IPS-18a (cell line): ENCODE results near the gene PTPRC.

Source experiments
- H3K27ac ChIP-seq: one replicate; pipeline ENCODE4 v1.5.1; 2013; ENCODE audit warnings: low read length
- H3K27me3 ChIP-seq: one replicate; pipeline ENCODE4 v1.6.1; 2013; ENCODE audit warnings: mild to moderate bottlenecking, low read length; ENCODE audit not compliant: control insufficient read depth, insufficient read depth
- H3K36me3 ChIP-seq: one replicate; pipeline ENCODE4 v1.6.1; 2013; ENCODE audit warnings: low read depth, low read length; ENCODE audit not compliant: control insufficient read depth
- H3K4me1 ChIP-seq: one replicate; pipeline ENCODE4 v1.6.1; 2013; ENCODE audit warnings: low read depth, low read length; ENCODE audit not compliant: control insufficient read depth
- H3K4me3 ChIP-seq: one replicate; pipeline ENCODE4 v1.5.1; 2013; ENCODE audit warnings: low read length
- H3K9ac ChIP-seq: one replicate; pipeline ENCODE4 v1.6.1; 2013; ENCODE audit warnings: mild to moderate bottlenecking, low read length, moderate library complexity
- H3K9me3 ChIP-seq: one replicate; pipeline ENCODE4 v1.6.1; 2013; ENCODE audit warnings: low read depth, low read length; ENCODE audit not compliant: control insufficient read depth

The PTPRC gene

DNA sequence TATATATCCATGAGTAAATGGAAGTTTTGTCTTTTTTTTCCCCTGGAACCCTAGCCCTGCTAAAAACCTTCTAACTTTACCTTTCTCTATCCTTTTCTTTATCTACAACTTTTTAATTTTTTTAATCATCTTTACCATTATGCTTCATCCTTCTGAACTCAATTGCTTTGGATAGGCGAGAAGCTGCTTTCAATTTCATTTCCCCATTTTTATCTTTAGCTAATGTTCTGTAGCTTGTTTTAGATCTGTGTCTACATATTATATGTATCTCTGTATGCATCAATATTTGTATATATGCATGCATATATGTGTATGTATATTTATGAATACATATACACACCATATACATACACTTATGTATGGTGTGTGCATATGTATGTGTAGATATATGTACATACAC, 57.4 kb downstream of the PTPRC start:
- H3K9ac ChIP-seq: no peak overlapping the region
- H3K4me3 ChIP-seq: no peak overlapping the region
- peaks cover 25% of the 10 kb centered on the region for H3K4me1 ChIP-seq
- no peaks in the 10 kb centered on the region for H3K27me3 ChIP-seq
- no peaks in the 10 kb centered on the region for H3K9me3 ChIP-seq
- no peak overlapping the region for H3K27ac ChIP-seq
- no peaks in the 10 kb centered on the region for H3K36me3 ChIP-seq

DNA sequence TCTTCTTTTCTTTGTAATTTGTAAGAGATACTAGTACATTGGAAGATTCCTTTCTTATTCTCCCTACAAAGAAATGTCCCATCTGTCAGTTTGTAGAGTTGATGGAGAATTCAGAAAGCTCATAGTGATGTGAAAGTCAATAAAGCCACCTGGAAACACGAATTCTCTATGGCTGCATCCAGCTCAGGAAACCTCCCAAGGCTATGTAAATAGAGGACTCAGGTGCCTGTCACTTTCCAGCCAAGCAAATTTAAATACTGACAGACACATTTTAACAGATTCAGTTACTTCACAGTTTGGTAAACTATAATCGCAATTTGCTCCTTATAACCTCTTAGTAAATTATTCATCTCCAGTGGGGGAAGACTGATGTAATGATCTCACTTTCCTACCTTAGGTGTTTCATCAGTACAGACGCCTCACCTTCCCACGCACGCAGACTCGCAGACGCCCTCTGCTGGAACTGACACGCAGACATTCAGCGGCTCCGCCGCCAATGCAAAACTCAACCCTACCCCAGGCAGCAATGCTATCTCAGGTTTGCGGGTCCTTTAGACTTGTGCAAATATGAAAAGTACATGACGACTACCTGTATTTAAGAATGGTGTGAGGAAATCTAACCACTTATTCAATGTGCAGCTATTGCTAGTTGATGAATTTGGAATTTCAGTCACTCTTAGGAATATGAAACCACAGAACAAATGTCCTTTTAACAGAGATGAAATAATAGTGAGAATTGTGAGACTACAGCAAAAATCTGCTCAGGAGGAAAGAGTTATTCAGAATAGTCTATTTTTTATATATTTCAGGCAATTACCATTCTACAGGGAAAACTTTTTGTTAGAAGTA, 60.6 kb downstream of the PTPRC start:
- no peaks in the 10 kb centered on the region for H3K36me3 ChIP-seq
- H3K4me1 ChIP-seq: peaks cover 42% of the 10 kb centered on the region
- no peaks in the 10 kb centered on the region for H3K27me3 ChIP-seq
- H3K9ac ChIP-seq: no peak overlapping the region
- H3K4me3 ChIP-seq: peak overlapping the region; percentile 5
- no peak overlapping the region for H3K27ac ChIP-seq
- H3K9me3 ChIP-seq: no peaks in the 10 kb centered on the region

DNA sequence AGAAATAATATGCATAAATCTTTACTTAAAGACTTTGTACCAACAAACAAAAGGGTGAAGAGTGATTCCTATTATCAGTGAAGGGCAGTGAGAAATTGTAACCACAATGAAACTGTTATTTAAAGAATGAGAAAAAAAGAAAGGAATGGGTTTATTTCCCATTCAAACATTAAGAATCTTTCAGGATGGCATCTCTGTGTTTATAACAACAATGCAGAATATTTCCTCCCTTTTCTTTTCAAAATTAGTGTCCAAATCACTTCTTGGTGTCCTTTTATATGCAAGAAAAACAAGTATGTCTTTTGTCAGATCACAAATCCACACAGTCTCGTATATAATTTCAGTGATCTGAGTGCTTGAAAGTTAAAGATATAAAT, 61.2 kb downstream of the PTPRC start:
- H3K4me1 ChIP-seq: peaks cover 42% of the 10 kb centered on the region
- no peaks in the 10 kb centered on the region for H3K36me3 ChIP-seq
- no peaks in the 10 kb centered on the region for H3K9me3 ChIP-seq
- no peak overlapping the region for H3K27ac ChIP-seq
- no peak overlapping the region for H3K9ac ChIP-seq
- no peaks in the 10 kb centered on the region for H3K27me3 ChIP-seq
- peak overlapping the region; percentile 6 for H3K4me3 ChIP-seq

DNA sequence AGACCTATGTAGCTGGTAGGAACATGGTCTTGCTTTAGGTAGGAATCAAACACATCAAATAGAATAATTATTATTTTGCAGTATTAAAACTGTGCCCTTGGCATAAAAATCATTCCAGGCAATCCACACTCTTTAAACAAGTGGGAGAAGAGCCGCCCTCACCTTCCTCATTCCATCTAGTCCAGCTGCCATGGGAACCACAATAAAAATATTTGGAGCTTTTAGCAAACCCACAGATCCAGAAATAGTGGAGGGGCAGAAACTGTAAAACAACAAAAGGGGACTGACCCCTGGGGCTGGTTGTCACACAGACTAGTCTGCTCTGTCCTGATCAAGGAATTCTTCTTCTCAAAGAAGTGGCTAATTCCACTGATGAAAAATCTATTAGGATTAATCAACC, 61.6 kb downstream of the PTPRC start:
- Histone ChIP-seq H3K4me1 (peaks cover 42% of the 10 kb centered on the region), H3K4me3 (peak overlapping the region; percentile 6), H3K27me3 (no peaks in the 10 kb centered on the region), H3K9me3 (no peaks in the 10 kb centered on the region), H3K27ac (no peak overlapping the region), H3K9ac (no peak overlapping the region), H3K36me3 (no peaks in the 10 kb centered on the region)

DNA sequence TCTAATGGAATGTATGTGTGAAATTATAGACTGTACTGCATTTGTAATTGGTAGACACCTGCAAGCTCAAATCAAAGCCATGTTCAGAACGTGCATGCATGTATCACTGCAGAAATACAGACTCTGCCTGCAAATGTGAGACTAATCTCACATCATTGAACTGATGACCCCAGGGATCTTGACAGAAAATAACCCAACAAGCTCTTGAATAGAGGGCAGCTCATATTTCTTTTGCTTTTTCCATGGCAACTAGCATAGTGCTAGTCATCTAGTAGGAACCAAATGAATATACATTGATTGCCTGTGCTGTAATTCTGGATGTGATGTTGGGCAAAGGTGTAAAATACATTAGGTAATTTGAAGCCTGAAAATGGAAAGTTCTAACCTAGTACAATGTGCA, 62.4 kb downstream of the PTPRC start:
- Histone ChIP-seq H3K4me1 (peaks cover 42% of the 10 kb centered on the region), H3K27ac (no peak overlapping the region), H3K9me3 (no peaks in the 10 kb centered on the region), H3K36me3 (no peaks in the 10 kb centered on the region), H3K4me3 (peak overlapping the region; percentile 5), H3K27me3 (no peaks in the 10 kb centered on the region), H3K9ac (no peak overlapping the region)

DNA sequence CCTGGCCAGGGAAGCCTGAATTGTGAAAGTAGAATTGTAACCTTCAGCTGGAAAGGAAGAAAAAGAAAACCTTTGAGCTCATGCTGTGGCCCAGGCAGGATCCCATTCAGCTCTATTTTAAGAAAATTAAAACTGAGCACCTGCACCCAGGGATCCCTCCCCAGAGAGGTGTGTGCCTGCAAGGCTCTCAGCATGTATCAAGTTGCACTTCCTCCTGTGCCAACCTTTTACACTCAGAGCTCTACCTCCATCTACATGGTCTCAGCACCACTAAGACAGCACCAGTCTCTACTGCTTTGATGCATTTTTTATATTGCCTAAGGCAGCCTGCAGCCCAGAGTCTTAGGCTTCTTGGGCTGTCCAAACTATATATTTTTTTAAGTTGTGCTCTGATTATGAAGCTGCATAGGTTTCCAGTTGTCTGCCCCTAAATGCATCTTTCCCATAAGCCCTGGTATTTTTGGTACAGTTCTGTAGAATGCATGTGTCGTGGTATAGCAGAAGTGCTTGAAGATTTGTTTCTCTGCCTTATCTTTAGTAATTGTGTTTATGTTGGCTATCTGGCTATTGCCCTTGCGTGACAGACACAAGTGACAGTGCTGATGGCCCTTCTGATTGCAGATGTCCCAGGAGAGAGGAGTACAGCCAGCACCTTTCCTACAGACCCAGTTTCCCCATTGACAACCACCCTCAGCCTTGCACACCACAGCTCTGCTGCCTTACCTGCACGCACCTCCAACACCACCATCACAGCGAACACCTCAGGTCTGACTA, 63.1 kb downstream of the PTPRC start:
- H3K4me1 ChIP-seq: peaks cover 42% of the 10 kb centered on the region
- H3K36me3 ChIP-seq: no peaks in the 10 kb centered on the region
- no peaks in the 10 kb centered on the region for H3K9me3 ChIP-seq
- peak overlapping the region; percentile 5 for H3K4me3 ChIP-seq
- no peak overlapping the region for H3K9ac ChIP-seq
- H3K27ac ChIP-seq: no peak overlapping the region
- H3K27me3 ChIP-seq: no peaks in the 10 kb centered on the region

DNA sequence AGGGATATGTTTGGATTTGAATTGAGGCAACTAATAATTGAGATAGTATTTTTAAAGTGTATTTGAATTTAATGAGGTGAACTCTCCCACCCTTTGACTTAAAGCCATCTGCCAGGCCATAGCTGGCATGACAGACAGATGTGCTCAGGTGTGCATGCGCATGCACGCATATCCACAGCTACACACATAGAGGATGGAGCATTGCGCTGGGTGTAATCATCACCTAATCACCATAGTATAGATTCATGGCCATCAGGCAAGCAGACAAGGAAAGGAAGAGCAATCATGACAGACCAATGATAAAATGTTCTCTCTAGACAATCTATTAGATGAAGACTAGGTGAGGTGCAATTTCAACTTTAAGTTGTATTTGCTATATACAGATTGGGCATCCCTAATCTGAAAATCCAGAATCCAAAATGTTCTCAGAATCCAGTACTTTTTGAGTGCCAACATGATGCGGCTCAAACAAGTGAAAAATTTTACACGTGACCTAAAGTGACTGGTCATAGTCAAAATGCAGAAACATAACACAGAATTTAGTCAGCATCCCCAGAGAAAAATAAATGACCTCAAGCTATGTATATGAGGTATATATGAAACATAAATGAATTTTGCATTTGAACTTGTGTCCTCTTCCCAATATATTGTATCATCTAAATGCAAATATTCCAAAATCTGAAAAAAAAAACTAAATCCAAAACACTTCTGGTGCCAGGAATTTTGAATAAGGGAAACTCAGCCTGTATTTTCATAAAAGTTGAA, 70.1 kb downstream of the PTPRC start:
- Histone ChIP-seq H3K4me3 (no peak overlapping the region), H3K9me3 (no peaks in the 10 kb centered on the region), H3K27ac (no peak overlapping the region), H3K36me3 (no peaks in the 10 kb centered on the region), H3K4me1 (no peaks in the 10 kb centered on the region), H3K9ac (no peak overlapping the region), H3K27me3 (no peaks in the 10 kb centered on the region)

DNA sequence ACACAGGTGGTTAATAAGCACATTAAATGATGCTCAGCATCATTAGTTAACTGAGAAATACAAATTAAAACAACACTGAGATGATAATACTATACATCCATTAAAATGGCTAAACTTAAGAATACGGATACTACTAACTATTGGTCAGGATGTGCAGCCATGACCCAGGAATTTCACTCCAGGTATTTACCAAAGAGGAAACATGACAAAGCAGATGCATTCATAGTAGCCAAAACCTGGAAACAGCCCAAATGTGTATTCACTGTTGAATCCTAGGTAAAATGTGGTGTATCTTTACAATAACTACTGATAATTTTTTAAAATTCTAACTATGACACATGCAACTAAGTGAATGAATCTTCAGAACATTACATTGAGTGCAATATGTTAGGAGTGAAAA, 73.0 kb downstream of the PTPRC start:
- Histone ChIP-seq H3K36me3 (no peaks in the 10 kb centered on the region), H3K4me1 (no peaks in the 10 kb centered on the region), H3K9me3 (no peaks in the 10 kb centered on the region), H3K27me3 (no peaks in the 10 kb centered on the region), H3K27ac (no peak overlapping the region), H3K9ac (no peak overlapping the region), H3K4me3 (no peak overlapping the region)

DNA sequence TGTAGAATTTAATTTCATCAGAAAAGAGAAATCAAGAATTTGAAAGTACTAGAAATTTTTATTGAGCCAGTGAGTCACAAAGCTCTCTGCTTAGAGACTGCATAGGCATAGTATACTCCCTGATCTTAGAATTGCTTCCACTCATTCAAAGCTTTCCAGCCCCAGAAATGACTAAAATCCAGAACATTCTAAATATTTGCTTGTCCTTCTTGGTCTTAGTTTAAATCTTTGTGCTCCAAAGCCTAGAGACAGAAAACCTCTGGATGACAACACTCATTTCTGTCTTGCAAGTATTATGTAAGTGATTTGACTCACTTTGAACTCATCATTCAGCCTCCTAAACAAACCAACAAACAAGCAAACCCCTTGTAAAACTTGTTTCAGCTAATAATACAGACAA, 74.2 kb downstream of the PTPRC start:
- H3K27me3 ChIP-seq: no peaks in the 10 kb centered on the region
- no peak overlapping the region for H3K4me3 ChIP-seq
- no peak overlapping the region for H3K27ac ChIP-seq
- H3K36me3 ChIP-seq: no peaks in the 10 kb centered on the region
- no peaks in the 10 kb centered on the region for H3K9me3 ChIP-seq
- no peaks in the 10 kb centered on the region for H3K4me1 ChIP-seq
- no peak overlapping the region for H3K9ac ChIP-seq

DNA sequence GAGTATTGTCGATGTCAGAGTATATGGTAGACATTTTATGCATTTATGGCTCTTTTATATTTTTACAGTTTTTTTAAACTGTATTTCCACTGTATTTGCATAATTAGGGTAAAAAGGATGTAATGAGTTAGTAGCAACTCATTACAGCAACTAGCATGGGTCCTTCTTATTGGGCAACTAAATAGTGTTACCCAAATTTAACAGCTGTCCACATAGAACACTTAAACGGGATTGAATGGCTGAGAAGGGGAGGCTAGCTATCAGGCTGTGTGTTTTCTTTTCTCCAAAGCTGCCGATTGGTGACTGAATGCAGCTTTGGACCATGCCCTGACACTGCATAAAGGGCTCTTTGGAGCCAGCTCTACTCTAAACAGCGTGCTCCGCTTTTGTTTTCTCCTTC, 75.4 kb downstream of the PTPRC start:
- Histone ChIP-seq H3K27me3 (no peaks in the 10 kb centered on the region), H3K27ac (no peak overlapping the region), H3K4me3 (no peak overlapping the region), H3K9ac (no peak overlapping the region), H3K36me3 (no peaks in the 10 kb centered on the region), H3K9me3 (no peaks in the 10 kb centered on the region), H3K4me1 (no peaks in the 10 kb centered on the region)

DNA sequence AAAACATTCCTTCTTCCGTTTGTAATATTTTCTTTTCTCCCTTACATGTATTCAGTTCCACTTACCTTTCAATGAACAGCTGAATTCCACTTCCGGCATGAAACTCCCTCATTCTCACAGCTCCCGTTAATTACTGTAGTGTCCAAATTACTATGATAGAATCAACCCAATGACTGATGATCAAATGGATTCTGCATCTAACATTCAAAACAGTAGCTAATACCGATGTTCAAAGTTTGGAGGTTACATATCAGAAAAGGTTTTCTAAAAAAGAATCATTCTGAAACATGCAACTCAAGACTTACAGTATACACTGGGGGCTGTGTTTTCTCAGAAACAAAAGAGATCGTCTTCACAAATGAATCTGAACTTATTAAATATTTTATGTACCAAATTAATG, 77.2 kb downstream of the PTPRC start:
- Histone ChIP-seq H3K4me1 (no peaks in the 10 kb centered on the region), H3K9me3 (no peaks in the 10 kb centered on the region), H3K4me3 (no peak overlapping the region), H3K9ac (no peak overlapping the region), H3K27me3 (no peaks in the 10 kb centered on the region), H3K36me3 (no peaks in the 10 kb centered on the region), H3K27ac (no peak overlapping the region)
